OCI-LY1 (cell line): Measurements from ENCODE around the gene FOXE1.

Source experiments
- EZH2 ChIP-seq: fragments of 200-600 bp; sonication (generic), shearing (Covaris generic); IDR thresholded peaks from 2 replicates; pipeline ENCODE4 v1.8.0; 2017; ENCODE audit warnings: borderline replicate concordance, mixed run types, mild to moderate bottlenecking, antibody characterized with exemption, low read length, moderate library complexity, mixed read lengths
- TF ChIP-seq, protein P1 (sequence below): fragments of 200-600 bp; sonication (generic), shearing (Covaris generic); IDR thresholded peaks from 2 replicates; pipeline ENCODE4 v1.5.1; 2017; ENCODE audit warnings: mild to moderate bottlenecking, antibody characterized with exemption, low read length, moderate library complexity, mixed read lengths

DNA sequence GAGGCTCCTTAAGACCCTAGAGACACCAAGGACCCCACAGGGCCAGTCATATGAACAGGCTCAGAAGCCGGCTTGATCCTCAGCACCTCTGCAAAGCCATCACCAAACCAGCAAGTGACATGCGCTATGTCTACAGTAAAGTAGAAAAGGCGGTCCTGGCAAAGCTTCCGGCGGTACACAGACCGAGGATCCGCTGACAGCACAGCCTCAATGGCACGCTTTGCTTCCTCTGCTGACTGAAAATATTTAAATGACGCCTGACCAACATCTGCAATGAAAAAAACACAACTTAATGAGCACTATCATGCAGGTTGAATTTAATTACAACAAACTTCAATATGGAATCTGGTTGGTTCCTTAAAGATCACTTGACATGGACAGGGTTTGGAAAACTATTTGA, 51.7 kb downstream of the FOXE1 start:
- TF ChIP-seq, protein P1, sequence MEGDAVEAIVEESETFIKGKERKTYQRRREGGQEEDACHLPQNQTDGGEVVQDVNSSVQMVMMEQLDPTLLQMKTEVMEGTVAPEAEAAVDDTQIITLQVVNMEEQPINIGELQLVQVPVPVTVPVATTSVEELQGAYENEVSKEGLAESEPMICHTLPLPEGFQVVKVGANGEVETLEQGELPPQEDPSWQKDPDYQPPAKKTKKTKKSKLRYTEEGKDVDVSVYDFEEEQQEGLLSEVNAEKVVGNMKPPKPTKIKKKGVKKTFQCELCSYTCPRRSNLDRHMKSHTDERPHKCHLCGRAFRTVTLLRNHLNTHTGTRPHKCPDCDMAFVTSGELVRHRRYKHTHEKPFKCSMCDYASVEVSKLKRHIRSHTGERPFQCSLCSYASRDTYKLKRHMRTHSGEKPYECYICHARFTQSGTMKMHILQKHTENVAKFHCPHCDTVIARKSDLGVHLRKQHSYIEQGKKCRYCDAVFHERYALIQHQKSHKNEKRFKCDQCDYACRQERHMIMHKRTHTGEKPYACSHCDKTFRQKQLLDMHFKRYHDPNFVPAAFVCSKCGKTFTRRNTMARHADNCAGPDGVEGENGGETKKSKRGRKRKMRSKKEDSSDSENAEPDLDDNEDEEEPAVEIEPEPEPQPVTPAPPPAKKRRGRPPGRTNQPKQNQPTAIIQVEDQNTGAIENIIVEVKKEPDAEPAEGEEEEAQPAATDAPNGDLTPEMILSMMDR = no peak
- TF ChIP-seq EZH2 = no peak
